GM12878 (cell line): ENCODE results near the gene HMGCS1. TPM values are rescaled to one million over a fixed set of nuclear protein-coding genes. Genes with fewer than 3 reads are reported as not detected.

ENCODE experiments used
- BCL3 ChIP-seq: IDR thresholded peaks from 2 replicates; pipeline ENCODE4 v1.6.1; 2011; ENCODE audit warnings: borderline replicate concordance, low read depth, mild to moderate bottlenecking, moderate library complexity, low read length; ENCODE audit not compliant: insufficient read depth, poor library complexity, severe bottlenecking
- CEBPB ChIP-seq, 2 experiments: fragments of 150-350 bp in 1 of 2; IDR thresholded peaks; 2 replicates each; pipeline ENCODE4 v1.6.1; 2012 to 2014; ENCODE audit warnings: low read depth in 2 of 2, low read length in 2 of 2, borderline replicate concordance in 1 of 2, inconsistent platforms in 1 of 2
- FOXM1 ChIP-seq: IDR thresholded peaks from 2 replicates; pipeline ENCODE4 v1.6.1; 2012; ENCODE audit warnings: low read depth, mild to moderate bottlenecking, inconsistent platforms, low read length, moderate library complexity
- IRF5 ChIP-seq: fragments of 450-650 bp; IDR thresholded peaks from 2 replicates; pipeline ENCODE4 v1.6.1; 2017; ENCODE audit warnings: borderline replicate concordance
- MYC ChIP-seq: IDR thresholded peaks from 2 replicates; pipeline ENCODE4 v1.6.1; 2011; ENCODE audit warnings: mild to moderate bottlenecking, low read length, moderate library complexity, inconsistent platforms; ENCODE audit not compliant: insufficient read depth, insufficient replicate concordance, insufficient read length, severe bottlenecking
- NR2F1 ChIP-seq: fragments of 450-650 bp; conservative IDR thresholded peaks from 2 replicates; pipeline ENCODE4 v1.6.1; 2017; ENCODE audit warnings: mild to moderate bottlenecking
- RB1 ChIP-seq: fragments of 450-650 bp; formaldehyde crosslinking; IDR thresholded peaks from 2 replicates; pipeline ENCODE4 v1.6.1; 2017; ENCODE audit warnings: mild to moderate bottlenecking, borderline replicate concordance
- SP1 ChIP-seq: IDR thresholded peaks from one replicate; pipeline ENCODE4 v1.6.1; 2011; ENCODE audit warnings: low read depth, low read length
- SREBF2 ChIP-seq: IDR thresholded peaks from 2 replicates; pipeline ENCODE4 v1.6.1; 2012; ENCODE audit warnings: mild to moderate bottlenecking, low read length
- ZBTB33 ChIP-seq: fragments of 450-650 bp; IDR thresholded peaks from 2 replicates; pipeline ENCODE4 v1.6.1; 2017; ENCODE audit warnings: mild to moderate bottlenecking
- ZNF217 ChIP-seq: fragments of 450-650 bp; IDR thresholded peaks from 2 replicates; pipeline ENCODE4 v1.6.1; 2017; ENCODE audit warnings: antibody characterized with exemption, mild to moderate bottlenecking
- ZNF24 ChIP-seq: fragments of 450-650 bp; IDR thresholded peaks from 2 replicates; pipeline ENCODE4 v1.6.1; 2017; ENCODE audit warnings: antibody characterized with exemption, mild to moderate bottlenecking
- ZNF384 ChIP-seq: IDR thresholded peaks from 2 replicates; pipeline ENCODE4 v1.6.1; 2012; ENCODE audit warnings: low read depth, mild to moderate bottlenecking, low read length, improper control_type of control experiment, borderline replicate concordance
- ZNF592 ChIP-seq: fragments of 450-650 bp; IDR thresholded peaks from 2 replicates; pipeline ENCODE4 v1.6.1; 2017; ENCODE audit warnings: mild to moderate bottlenecking, moderate library complexity
- ZNF687 ChIP-seq: fragments of 450-650 bp; IDR thresholded peaks from 2 replicates; pipeline ENCODE4 v1.6.1; 2017; ENCODE audit warnings: mild to moderate bottlenecking, moderate library complexity
- polyA plus RNA-seq, 11 experiments: library from polyadenylated mRNA; depleted of rRNA in 4 of 11; unstranded in 6 of 11; stranded (reverse) in 5 of 11; fragments of >200 nt; fragmentation: Nextera tagmentation in 4 of 11; fragmentation: Illumina TruSeq in 1 of 11; extraction: Ambion mirVana in 4 of 11; extraction: Trizol in 1 of 11; gene quantifications; 1 replicate in 1 of 11; 2 replicates in 10 of 11; pipeline versions ENCODE4 v1.2.1 to v1.2.3, GENCODE V29; 2011 to 2016; ENCODE audit warnings: inconsistent platforms in 2 of 11, missing spikeins in 2 of 11, low read depth in 1 of 11
- total RNA-seq, 4 experiments: library from RNA; depleted of rRNA in 3 of 4; stranded (reverse); fragments of >200 nt in 3 of 4; fragmentation: Illumina TruSeq in 1 of 4; extraction: Trizol in 1 of 4; gene quantifications; 2 replicates each; pipeline versions ENCODE4 v1.2.1 to v1.2.3, GENCODE V29; 2013 to 2021

Gene HMGCS1
- total and polyA plus RNA-seq, 10 of the 15 experiments (the other 5 are each of a cell fraction or from before 2014, with no cell fraction given), result 24.0 to 193 (median 108) TPM

GRCh38 chr5:43268188-43268820, 44.9 kb downstream of the HMGCS1 start (continued):
- TF ChIP-seq ZNF592 (no peak), SP1 (peak; percentile 68), RB1 (no peak), ZNF24 (0 out of 2 replicates have a peak, but pooled peaks have one; percentile 24), MYC (no peak), ZBTB33 (no peak), NR2F1 (peak; percentile 56; the same call in 1 of the 2 replicates), FOXM1 (peak; percentile 99), IRF5 (no peak), CEBPB (IDR thresholded peaks at IDR 0.05; ENCODE audit: borderline replicate concordance in 1 of 2, low read depth in 2 of 2, low read length in 2 of 2) (no peak; a peak in 1 of 4 replicates), SREBF2 (no peak), ZNF687 (0 out of 2 replicates have a peak, but pooled peaks have one; percentile 29), ZNF217 (no peak), BCL3 (peak; percentile 86), ZNF384 (no peak)
